HepG2 (cell line): ENCODE results near the gene VPS9D1. TPM values are rescaled to one million over a fixed set of nuclear protein-coding genes. Genes with fewer than 3 reads are reported as not detected.

Experiments used
- ATF7 ChIP-seq, 2 experiments: fragments of 450-650 bp in 1 of 2; sonication (generic) in 1 of 2; formaldehyde crosslinking in 1 of 2; IDR thresholded peaks; 2 replicates each; pipeline versions ENCODE4 v1.4.0 to v1.6.1; 2016 to 2020; ENCODE audit warnings: antibody characterized with exemption in 1 of 2, mild to moderate bottlenecking in 1 of 2, missing genetic modification reagents in 1 of 2
- CBX5 ChIP-seq: sonication (generic); formaldehyde crosslinking; IDR thresholded peaks from 2 replicates; pipeline ENCODE4 v1.4.0; 2020; ENCODE audit warnings: missing genetic modification reagents, borderline replicate concordance
- CREB3 ChIP-seq: sonication (generic); formaldehyde crosslinking; IDR thresholded peaks from 2 replicates; pipeline ENCODE4 v1.5.0; 2020; ENCODE audit warnings: missing genetic modification reagents
- ESRRA ChIP-seq: sonication (generic); formaldehyde crosslinking; IDR thresholded peaks from 2 replicates; pipeline ENCODE4 v1.5.1; 2020; ENCODE audit warnings: mild to moderate bottlenecking, low read depth, missing genetic modification reagents
- GABPB1 ChIP-seq: IDR thresholded peaks from 2 replicates; pipeline ENCODE4 v1.6.1; 2016; ENCODE audit warnings: mild to moderate bottlenecking, missing genetic modification reagents, moderate library complexity, missing compliant biosample characterization
- ISL2 ChIP-seq: sonication (generic); formaldehyde crosslinking; IDR thresholded peaks from 2 replicates; pipeline ENCODE4 v1.5.0; 2020; ENCODE audit warnings: missing genetic modification reagents
- KAT7 ChIP-seq: IDR thresholded peaks from 2 replicates; pipeline ENCODE4 v1.6.1; 2018; ENCODE audit warnings: borderline replicate concordance, missing compliant biosample characterization
- MEIS2 ChIP-seq: sonication (generic); formaldehyde crosslinking; IDR thresholded peaks from 2 replicates; pipeline ENCODE4 v1.9.0; 2021; ENCODE audit warnings: mild to moderate bottlenecking, missing genetic modification reagents
- MXD3 ChIP-seq: IDR thresholded peaks from 2 replicates; pipeline ENCODE4 v1.6.1; 2016; ENCODE audit warnings: mild to moderate bottlenecking, missing biosample characterization, missing genetic modification reagents
- NCOR1 ChIP-seq: fragments of 200-600 bp; sonication (generic); IDR thresholded peaks from 2 replicates; pipeline ENCODE4 v1.7.0; 2017; ENCODE audit warnings: antibody characterized with exemption, low read length, borderline replicate concordance
- POLR2A ChIP-seq, 2 experiments: IDR thresholded peaks; 2 replicates each; pipeline ENCODE4 v1.6.1; 2011; ENCODE audit warnings: low read depth in 2 of 2, low read length in 2 of 2, mild to moderate bottlenecking in 1 of 2, moderate library complexity in 1 of 2; ENCODE audit not compliant: insufficient read depth in 1 of 2
- POLR2G ChIP-seq: fragments of 200-400 bp; formaldehyde crosslinking; IDR thresholded peaks from 2 replicates; pipeline ENCODE4 v1.6.1; 2018; ENCODE audit warnings: mild to moderate bottlenecking, low read depth, low read length, moderate library complexity
- SETDB1 ChIP-seq: sonication (generic); formaldehyde crosslinking; IDR thresholded peaks from 2 replicates; pipeline ENCODE4 v1.5.1; 2020; ENCODE audit warnings: missing genetic modification reagents, mild to moderate bottlenecking, borderline replicate concordance
- TCF7 ChIP-seq: sonication (generic); IDR thresholded peaks from 2 replicates; pipeline ENCODE4 v1.6.1; 2016; ENCODE audit warnings: antibody characterized with exemption, low read depth
- ZKSCAN8 ChIP-seq: IDR thresholded peaks from 2 replicates; pipeline ENCODE4 v1.6.1; 2016; ENCODE audit warnings: borderline replicate concordance, missing genetic modification reagents, missing compliant biosample characterization
- ZNF296 ChIP-seq: sonication (generic); formaldehyde crosslinking; conservative IDR thresholded peaks from 2 replicates; pipeline ENCODE4 v1.5.0; 2020; ENCODE audit warnings: mild to moderate bottlenecking, missing genetic modification reagents
- ZNF3 ChIP-seq: IDR thresholded peaks from 2 replicates; pipeline ENCODE4 v1.7.0; 2017; ENCODE audit warnings: inconsistent platforms
- ZNF329 ChIP-seq: sonication (generic); formaldehyde crosslinking; IDR thresholded peaks from 2 replicates; pipeline ENCODE4 v1.9.0; 2021; ENCODE audit warnings: low read depth, mild to moderate bottlenecking, missing genetic modification reagents
- ZNF556 ChIP-seq: sonication (generic); formaldehyde crosslinking; IDR thresholded peaks from 2 replicates; pipeline ENCODE4 v1.4.0; 2020; ENCODE audit warnings: mild to moderate bottlenecking, missing genetic modification reagents, borderline replicate concordance
- ZNF572 ChIP-seq: sonication (generic); formaldehyde crosslinking; IDR thresholded peaks from 2 replicates; pipeline ENCODE4 v1.5.1; 2020; ENCODE audit warnings: mild to moderate bottlenecking, missing genetic modification reagents
- ZNF776 ChIP-seq: sonication (generic); formaldehyde crosslinking; IDR thresholded peaks from 2 replicates; pipeline ENCODE4 v1.4.0; 2020; ENCODE audit warnings: mild to moderate bottlenecking, missing genetic modification reagents
- ZNF781 ChIP-seq: sonication (generic); formaldehyde crosslinking; IDR thresholded peaks from 2 replicates; pipeline ENCODE4 v1.5.1; 2020; ENCODE audit warnings: borderline replicate concordance, mild to moderate bottlenecking, missing genetic modification reagents; ENCODE audit errors: not compliant biosample characterization
- ZNF790 ChIP-seq: sonication (generic); formaldehyde crosslinking; IDR thresholded peaks from 2 replicates; pipeline ENCODE4 v1.8.0; 2022; ENCODE audit warnings: missing genetic modification reagents, mild to moderate bottlenecking, borderline replicate concordance
- ZSCAN5A ChIP-seq: sonication (generic); formaldehyde crosslinking; IDR thresholded peaks from 2 replicates; pipeline ENCODE4 v1.8.0; 2022; ENCODE audit warnings: mild to moderate bottlenecking, missing genetic modification reagents, borderline replicate concordance
- polyA plus RNA-seq, 8 experiments: library from polyadenylated mRNA; depleted of rRNA in 3 of 8; stranded (reverse) in 7 of 8; unstranded in 1 of 8; fragments of >200 nt; fragmentation: Illumina TruSeq in 4 of 8; extraction: Trizol in 4 of 8; gene quantifications; 2 replicates each; pipeline versions ENCODE4 v1.2.1 to v1.2.3, GENCODE V29; 2011 to 2016; ENCODE audit warnings: low read depth in 4 of 8, missing spikeins in 1 of 8, mixed read lengths in 1 of 8; ENCODE audit not compliant: insufficient read depth in 1 of 8
- total RNA-seq, 5 experiments: library from RNA; depleted of rRNA; stranded (reverse); fragments of >200 nt; fragmentation: Illumina TruSeq; extraction: Trizol; gene quantifications; 2 replicates each; pipeline ENCODE4 v1.2.3, GENCODE V29; 2016; ENCODE audit warnings: low read depth in 1 of 5
- TF ChIP-seq, protein P1 (sequence below): sonication (generic); formaldehyde crosslinking; IDR thresholded peaks from 2 replicates; pipeline ENCODE4 v1.4.0; 2020; ENCODE audit warnings: missing genetic modification reagents, borderline replicate concordance

Gene VPS9D1
- total and polyA plus RNA-seq, 2 of the 13 experiments (the other 11 are each of a cell fraction or from before 2014, with no cell fraction given), result 10.1 to 13.2 TPM

DNA sequence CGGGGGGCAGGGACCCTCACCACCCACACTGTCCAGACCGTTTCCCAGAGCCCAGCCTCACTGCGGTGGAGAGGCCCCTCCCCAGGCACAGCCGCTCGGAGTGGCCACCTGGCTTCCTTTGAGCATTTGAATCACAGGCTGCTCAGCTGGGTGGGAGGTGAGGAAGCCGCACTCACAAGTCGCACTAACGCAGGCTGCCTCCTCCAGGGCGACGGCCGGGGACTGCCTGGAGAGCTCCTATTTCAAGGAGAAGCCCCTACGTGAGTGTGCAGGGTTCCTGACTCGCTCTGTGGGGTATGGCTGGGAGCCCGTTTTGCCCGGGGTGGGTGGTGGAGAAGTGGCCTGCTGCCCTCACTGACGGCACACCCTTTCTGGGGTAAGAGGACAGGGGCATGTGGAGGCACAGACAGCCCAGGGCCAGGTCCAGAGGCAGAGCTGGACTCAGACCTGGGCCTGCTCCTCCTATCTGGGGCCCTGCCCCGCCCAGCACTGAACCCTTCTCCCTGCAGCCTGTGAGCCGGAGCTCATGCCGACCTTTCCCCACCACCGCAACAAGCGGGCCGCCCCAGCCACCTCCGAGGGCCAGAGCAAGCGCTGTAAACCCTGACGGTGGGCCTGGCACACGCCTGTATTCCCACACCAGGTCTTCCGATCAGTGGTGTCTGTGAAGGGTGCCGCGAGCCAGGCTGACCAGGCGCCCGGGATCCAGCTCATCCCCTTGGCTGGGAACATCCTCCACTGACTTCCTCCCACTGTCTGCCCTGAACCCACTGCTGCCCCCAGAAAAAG is 25.4 kb downstream of the VPS9D1 start (continued):
- TF ChIP-seq ZSCAN5A (0 out of 2 replicates have a peak, but pooled peaks have one; percentile 69), ZNF572 (CRISPR knock-in tag) (no peak), SETDB1 (no peak), KAT7 (CRISPR knock-in tag) (no peak), CBX5 (CRISPR knock-in tag) (no peak), POLR2A (IDR thresholded peaks at IDR 0.05; ENCODE audit: insufficient read depth in 1 of 2, low read depth in 2 of 2, low read length in 2 of 2) (peak in 1 of 2 experiments; percentile 32; a peak in 1 of 4 replicates), ZNF776 (CRISPR knock-in tag) (peak; percentile 17; the same call in 1 of the 2 replicates), ZNF329 (0 out of 2 replicates have a peak, but pooled peaks have one; percentile 20), ZNF790 (CRISPR knock-in tag) (no peak), POLR2G (peak; percentile 72), GABPB1 (CRISPR knock-in tag) (peak; percentile 39), ZNF296 (CRISPR knock-in tag) (0 out of 2 replicates have a peak, but pooled peaks have one; percentile 54), ZNF556 (CRISPR knock-in tag) (no peak; the same call in 1 of the 2 replicates), ZNF781 (CRISPR knock-in tag) (peak; percentile 32), ESRRA (CRISPR knock-in tag) (peak; percentile 36; the same call in 1 of the 2 replicates), MEIS2 (0 out of 2 replicates have a peak, but pooled peaks have one; percentile 2), ZNF3 (peak; percentile 80; the same call in 1 of the 2 replicates), CREB3 (CRISPR knock-in tag) (no peak), ISL2 (CRISPR knock-in tag) (peak; percentile 5; the same call in 1 of the 2 replicates), TCF7 (no peak), ATF7 (IDR thresholded peaks at IDR 0.05) (no peak), ATF7 (CRISPR knock-in tag; IDR thresholded peaks at IDR 0.05) (0 out of 2 replicates have a peak, but pooled peaks have one; percentile 56), ZKSCAN8 (CRISPR knock-in tag) (no peak), MXD3 (CRISPR knock-in tag) (no peak), NCOR1 (no peak)
- TF ChIP-seq, protein P1, sequence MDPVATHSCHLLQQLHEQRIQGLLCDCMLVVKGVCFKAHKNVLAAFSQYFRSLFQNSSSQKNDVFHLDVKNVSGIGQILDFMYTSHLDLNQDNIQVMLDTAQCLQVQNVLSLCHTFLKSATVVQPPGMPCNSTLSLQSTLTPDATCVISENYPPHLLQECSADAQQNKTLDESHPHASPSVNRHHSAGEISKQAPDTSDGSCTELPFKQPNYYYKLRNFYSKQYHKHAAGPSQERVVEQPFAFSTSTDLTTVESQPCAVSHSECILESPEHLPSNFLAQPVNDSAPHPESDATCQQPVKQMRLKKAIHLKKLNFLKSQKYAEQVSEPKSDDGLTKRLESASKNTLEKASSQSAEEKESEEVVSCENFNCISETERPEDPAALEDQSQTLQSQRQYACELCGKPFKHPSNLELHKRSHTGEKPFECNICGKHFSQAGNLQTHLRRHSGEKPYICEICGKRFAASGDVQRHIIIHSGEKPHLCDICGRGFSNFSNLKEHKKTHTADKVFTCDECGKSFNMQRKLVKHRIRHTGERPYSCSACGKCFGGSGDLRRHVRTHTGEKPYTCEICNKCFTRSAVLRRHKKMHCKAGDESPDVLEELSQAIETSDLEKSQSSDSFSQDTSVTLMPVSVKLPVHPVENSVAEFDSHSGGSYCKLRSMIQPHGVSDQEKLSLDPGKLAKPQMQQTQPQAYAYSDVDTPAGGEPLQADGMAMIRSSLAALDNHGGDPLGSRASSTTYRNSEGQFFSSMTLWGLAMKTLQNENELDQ (CRISPR knock-in tag), result no peak
